Psoas muscle (tissue), 8 donors: ENCODE measurements around the gene AUP1. TPM values are rescaled to one million over a fixed set of nuclear protein-coding genes. Genes with fewer than 3 reads are reported as not detected.
A peak's percentile ranks its signal among the peaks of the same experiment; 100 is the strongest.

ENCODE experiments used
- ATAC-seq, 4 donors: fragments of 200-7000 bp; cut with Tn5 transposase; one replicate each; pipeline ENCODE4 v1.9.1; 2020; ENCODE audit warnings: moderate library complexity in 3 of 4, mild to moderate bottlenecking in 2 of 4
- DNase-seq, 2 donors: peaks; one replicate each; pipeline ENCODE4 v3.0.0-alpha.2; 2020
- H3K27ac ChIP-seq: fragments of 200-600 bp; one replicate; pipeline ENCODE4 v1.8.0; 2022
- H3K27me3 ChIP-seq, 3 donors: fragments of 200-600 bp in 1 of 3; one replicate each; pipeline versions ENCODE4 v1.6.1 to v1.8.0; 2013 to 2022; ENCODE audit warnings: low read length in 2 of 3, mild to moderate bottlenecking in 2 of 3, moderate library complexity in 1 of 3; ENCODE audit not compliant: insufficient read depth in 3 of 3
- H3K36me3 ChIP-seq, 2 donors: fragments of 200-600 bp in 1 of 2; one replicate each; pipeline versions ENCODE4 v1.6.1 to v1.8.0; 2013 to 2022; ENCODE audit warnings: low read depth in 1 of 2, mild to moderate bottlenecking in 1 of 2, moderate library complexity in 1 of 2; ENCODE audit not compliant: insufficient read depth in 1 of 2
- H3K4me1 ChIP-seq: fragments of 200-600 bp; one replicate; pipeline ENCODE4 v1.8.0; 2022
- H3K4me3 ChIP-seq: fragments of 200-600 bp; one replicate; pipeline ENCODE4 v1.8.0; 2022; ENCODE audit warnings: mild to moderate bottlenecking
- H3K9me3 ChIP-seq: fragments of 200-600 bp; one replicate; pipeline ENCODE4 v1.8.0; 2022
- CTCF ChIP-seq: fragments of 200-600 bp; IDR thresholded peaks from one replicate; pipeline ENCODE4 v1.8.0; 2022; ENCODE audit warnings: antibody characterized with exemption
- WGBS, 3 donors: extraction: QIAGEN DNeasy Blood & Tissue Kit; methylation state at CpG; one replicate each; pipeline versions ENCODE4 v1.1.6 to v1.1.7; 2013; 5-methylcytosine and 5-hydroxymethylcytosine counted together
- intact Hi-C, 2 donors: fragments of 100-400 bp; cut with DNase I; formaldehyde crosslinking; loops; one replicate each; pipeline versions ENCODE4 v1.11.0 to v1.14.2; 2022
- polyA plus RNA-seq, 3 donors: library from polyadenylated mRNA; stranded (reverse); fragments of 200-250 nt; gene quantifications; one replicate each; pipeline ENCODE4 v1.2.3, GENCODE V29; 2013
- total RNA-seq, 4 donors: library from RNA; stranded (reverse); fragmentation: NEBNext Ultra II Directional in 2 of 4; extraction: Animal tissue kit (Norgen Biotek cat#: 25700) in 2 of 4; gene quantifications; one replicate each; pipeline versions ENCODE4 v1.2.1 to v1.2.4, GENCODE V29; 2021 to 2023
- donor health status: healthy with polysubstance abuse.
- donor health status: DM: no; HTN: no; CAD: no; lungs with moderate emphysema.
- donor health status: Bipolar disorder and iron deficiency.
- donor health status: healthy.
- donor health status: DM: yes; HTN: yes; CAD: no.
- donor health status: DM: no; HTN: no; CAD: no.
- donor health status: DM: no; HTN: no; CAD: no.
- donor health status: DM: yes; HTN: yes; CAD: no.

Gene AUP1
- total and polyA plus RNA-seq, 7 donors, result 56.0 to 205 (median 94.7) TPM

GRCh38 chr2:74498500-74499266 lies 30.8 kb downstream of the AUP1 start:
- no peak for DNase-seq
- H3K36me3 ChIP-seq, result peaks cover 3 to 9% of the 10 kb centered on the region in 2 donors
- peaks cover 23% of the 10 kb centered on the region for H3K4me1 ChIP-seq
- peak overlapping the region; percentile 59 for H3K4me3 ChIP-seq
- TF ChIP-seq CTCF, result no peak
- 1 to 3% (median 2%) methylated on average over 41 of the region's 41 CpGs for WGBS, 3 donors
- H3K27me3 ChIP-seq, result peaks cover 0 to 66% (median 32%) of the 10 kb centered on the region in 3 donors
- intact Hi-C loops, result no loop called here
- H3K9me3 ChIP-seq, result no peaks in the 10 kb centered on the region
- peak in 3 of 4 donors; percentile 26 to 35 (median 28) for ATAC-seq
- no peak overlapping the region for H3K27ac ChIP-seq

- Histone ChIP-seq H3K4me1 (peaks cover 23% of the 10 kb centered on the region), H3K27ac (no peak overlapping the region), H3K4me3 (peak overlapping the region; percentile 59), H3K27me3 (peaks cover 0 to 58% (median 32%) of the 10 kb centered on the region in 3 donors), H3K9me3 (no peaks in the 10 kb centered on the region), H3K36me3 (peaks cover 3 to 16% of the 10 kb centered on the region in 2 donors)
- TF ChIP-seq CTCF, result no peak
- WGBS, 3 donors, result 1 to 3% (median 2%) methylated on average over 58 to 61 of the region's 61 CpGs
- ATAC-seq, result peak; percentile 15 to 47 (median 30)
- intact Hi-C loops, result no loop called here
- DNase-seq, result no peak
Observed at GRCh38 chr2:74497777-74498499, 31.6 kb downstream of the AUP1 start.

GRCh38 chr2:74496997-74497776 lies 32.3 kb downstream of the AUP1 start:
- H3K9me3 ChIP-seq, result no peaks in the 10 kb centered on the region
- no peak overlapping the region for H3K27ac ChIP-seq
- WGBS, 3 donors, result 38 to 42% (median 38%) methylated on average over 19 of the region's 19 CpGs
- H3K4me1 ChIP-seq, result peaks cover 23% of the 10 kb centered on the region
- no peak for TF ChIP-seq CTCF
- H3K36me3 ChIP-seq, result peaks cover 3 to 24% of the 10 kb centered on the region in 2 donors
- no peak for ATAC-seq
- intact Hi-C loops, result no loop called here
- peaks cover 0 to 51% (median 30%) of the 10 kb centered on the region in 3 donors for H3K27me3 ChIP-seq
- peak overlapping the region; percentile 59 for H3K4me3 ChIP-seq
- DNase-seq, result no peak

- H3K27ac ChIP-seq, result no peak overlapping the region
- DNase-seq (no peak), ATAC-seq (no peak)
- H3K4me3 ChIP-seq, result no peak overlapping the region
- peaks cover 0 to 37% (median 26%) of the 10 kb centered on the region in 3 donors for H3K27me3 ChIP-seq
- WGBS, 3 donors, result 70 to 80% (median 73%) methylated on average over 1 of the region's 1 CpG
- H3K4me1 ChIP-seq, result peaks cover 23% of the 10 kb centered on the region
- TF ChIP-seq CTCF, result no peak
- intact Hi-C loops, result no loop called here
- H3K9me3 ChIP-seq, result no peaks in the 10 kb centered on the region
- peaks cover 12 to 41% of the 10 kb centered on the region in 2 donors for H3K36me3 ChIP-seq
Observed at GRCh38 chr2:74495440-74495839, 34.1 kb downstream of the AUP1 start.
